HepG2 (cell line): ENCODE results near the gene XPNPEP3.

Experiments
- ARNTL ChIP-seq: sonication (generic); formaldehyde crosslinking; IDR thresholded peaks from 2 replicates; pipeline ENCODE4 v1.4.0; 2020; ENCODE audit warnings: mild to moderate bottlenecking, missing genetic modification reagents
- CREB1 ChIP-seq, 2 experiments: fragments of 450-650 bp in 1 of 2; IDR thresholded peaks; 2 replicates each; pipeline ENCODE4 v1.6.1; 2016 to 2017; ENCODE audit warnings: control low read depth in 1 of 2, mild to moderate bottlenecking in 1 of 2, missing compliant biosample characterization in 1 of 2, missing genetic modification characterization in 1 of 2
- POLR2A ChIP-seq, 2 experiments: IDR thresholded peaks; 2 replicates each; pipeline ENCODE4 v1.6.1; 2011; ENCODE audit warnings: low read depth in 2 of 2, low read length in 2 of 2, mild to moderate bottlenecking in 1 of 2, moderate library complexity in 1 of 2; ENCODE audit not compliant: insufficient read depth in 1 of 2
- SNAPC5 ChIP-seq: sonication (generic); formaldehyde crosslinking; IDR thresholded peaks from 2 replicates; pipeline ENCODE4 v1.8.1; 2023; ENCODE audit warnings: mild to moderate bottlenecking, missing genetic modification reagents, borderline replicate concordance
- TCF7 ChIP-seq: sonication (generic); IDR thresholded peaks from 2 replicates; pipeline ENCODE4 v1.6.1; 2016; ENCODE audit warnings: antibody characterized with exemption, low read depth
- ZNF138 ChIP-seq: sonication (generic); formaldehyde crosslinking; IDR thresholded peaks from 2 replicates; pipeline ENCODE4 v1.5.0; 2020; ENCODE audit warnings: mild to moderate bottlenecking, low read depth, missing genetic modification reagents
- ZNF792 ChIP-seq: IDR thresholded peaks from 2 replicates; pipeline ENCODE4 v1.6.1; 2016
- TF ChIP-seq, protein P1 (sequence below): sonication (generic); formaldehyde crosslinking; IDR thresholded peaks from 2 replicates; pipeline ENCODE4 v1.5.0; 2020; ENCODE audit warnings: mild to moderate bottlenecking, missing genetic modification reagents, moderate library complexity

GRCh38 chr22:40855071-40855978, 1.6 kb upstream of the XPNPEP3 start:
- no peak for TF ChIP-seq ZNF792 (CRISPR knock-in tag)
- TF ChIP-seq, protein P1, sequence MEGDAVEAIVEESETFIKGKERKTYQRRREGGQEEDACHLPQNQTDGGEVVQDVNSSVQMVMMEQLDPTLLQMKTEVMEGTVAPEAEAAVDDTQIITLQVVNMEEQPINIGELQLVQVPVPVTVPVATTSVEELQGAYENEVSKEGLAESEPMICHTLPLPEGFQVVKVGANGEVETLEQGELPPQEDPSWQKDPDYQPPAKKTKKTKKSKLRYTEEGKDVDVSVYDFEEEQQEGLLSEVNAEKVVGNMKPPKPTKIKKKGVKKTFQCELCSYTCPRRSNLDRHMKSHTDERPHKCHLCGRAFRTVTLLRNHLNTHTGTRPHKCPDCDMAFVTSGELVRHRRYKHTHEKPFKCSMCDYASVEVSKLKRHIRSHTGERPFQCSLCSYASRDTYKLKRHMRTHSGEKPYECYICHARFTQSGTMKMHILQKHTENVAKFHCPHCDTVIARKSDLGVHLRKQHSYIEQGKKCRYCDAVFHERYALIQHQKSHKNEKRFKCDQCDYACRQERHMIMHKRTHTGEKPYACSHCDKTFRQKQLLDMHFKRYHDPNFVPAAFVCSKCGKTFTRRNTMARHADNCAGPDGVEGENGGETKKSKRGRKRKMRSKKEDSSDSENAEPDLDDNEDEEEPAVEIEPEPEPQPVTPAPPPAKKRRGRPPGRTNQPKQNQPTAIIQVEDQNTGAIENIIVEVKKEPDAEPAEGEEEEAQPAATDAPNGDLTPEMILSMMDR (CRISPR knock-in tag), result no peak
- TF ChIP-seq ZNF138, result no peak
- TF ChIP-seq POLR2A (IDR thresholded peaks at IDR 0.05; ENCODE audit: insufficient read depth in 1 of 2, low read depth in 2 of 2, low read length in 2 of 2), result no peak
- no peak for TF ChIP-seq SNAPC5
- no peak for TF ChIP-seq TCF7
- TF ChIP-seq ARNTL (CRISPR knock-in tag), result no peak
- TF ChIP-seq CREB1 (IDR thresholded peaks at IDR 0.05), result no peak
- 0 out of 2 replicates have a peak, but pooled peaks have one; percentile 16 for TF ChIP-seq CREB1 (CRISPR knock-in tag; IDR thresholded peaks at IDR 0.05)
